Esophagus squamous epithelium (tissue), 4 donors: Measurements from ENCODE around the gene NOD1.

ENCODE experiments used
- POLR2A ChIP-seq, 4 donors: fragments of 450-650 bp; IDR thresholded peaks; one replicate each; pipeline ENCODE4 v1.6.1; 2017; ENCODE audit warnings: antibody characterized with exemption in 4 of 4, mild to moderate bottlenecking in 4 of 4, moderate library complexity in 3 of 4
- TF ChIP-seq, protein P1 (sequence below), 6 experiments: fragments of 450-650 bp in 4 of 6; fragments of 200-600 bp in 2 of 6; sonication (generic) in 2 of 6; IDR thresholded peaks; one replicate each; pipeline ENCODE4 v1.5.1; 2016 to 2019; ENCODE audit warnings: antibody characterized with exemption in 6 of 6, mild to moderate bottlenecking in 4 of 6, moderate library complexity in 4 of 6

DNA sequence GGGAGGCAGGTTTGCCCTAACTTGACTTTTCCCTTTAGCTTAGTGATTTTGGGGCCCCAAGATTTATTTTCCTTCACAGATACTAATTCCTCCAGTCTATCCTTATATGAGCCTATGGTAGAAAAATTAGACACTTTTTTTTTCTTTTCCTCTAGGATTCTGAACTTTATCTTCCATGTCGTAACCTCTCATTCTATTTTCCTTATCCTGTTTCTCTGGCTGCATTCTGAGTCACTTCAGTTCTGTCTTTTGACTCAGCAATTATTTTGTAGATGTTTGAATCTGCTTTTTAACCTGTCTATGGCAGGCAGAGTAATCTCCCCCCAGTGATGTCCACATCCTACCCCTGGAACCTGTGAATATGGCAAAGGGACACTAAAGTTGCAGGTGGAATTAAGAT is 7.1 kb upstream of the NOD1 start:
- TF ChIP-seq, protein P1, sequence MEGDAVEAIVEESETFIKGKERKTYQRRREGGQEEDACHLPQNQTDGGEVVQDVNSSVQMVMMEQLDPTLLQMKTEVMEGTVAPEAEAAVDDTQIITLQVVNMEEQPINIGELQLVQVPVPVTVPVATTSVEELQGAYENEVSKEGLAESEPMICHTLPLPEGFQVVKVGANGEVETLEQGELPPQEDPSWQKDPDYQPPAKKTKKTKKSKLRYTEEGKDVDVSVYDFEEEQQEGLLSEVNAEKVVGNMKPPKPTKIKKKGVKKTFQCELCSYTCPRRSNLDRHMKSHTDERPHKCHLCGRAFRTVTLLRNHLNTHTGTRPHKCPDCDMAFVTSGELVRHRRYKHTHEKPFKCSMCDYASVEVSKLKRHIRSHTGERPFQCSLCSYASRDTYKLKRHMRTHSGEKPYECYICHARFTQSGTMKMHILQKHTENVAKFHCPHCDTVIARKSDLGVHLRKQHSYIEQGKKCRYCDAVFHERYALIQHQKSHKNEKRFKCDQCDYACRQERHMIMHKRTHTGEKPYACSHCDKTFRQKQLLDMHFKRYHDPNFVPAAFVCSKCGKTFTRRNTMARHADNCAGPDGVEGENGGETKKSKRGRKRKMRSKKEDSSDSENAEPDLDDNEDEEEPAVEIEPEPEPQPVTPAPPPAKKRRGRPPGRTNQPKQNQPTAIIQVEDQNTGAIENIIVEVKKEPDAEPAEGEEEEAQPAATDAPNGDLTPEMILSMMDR (IDR thresholded peaks at IDR 0.05): no peak
- no peak for TF ChIP-seq POLR2A (IDR thresholded peaks at IDR 0.05)
